T1000 (cell line): Measurements from ENCODE around the gene GRM5.
"Not testable (repeated sequence)": the region's sequence is repeated elsewhere in the genome, so short reads cannot be mapped to it uniquely, and the experiment has no call there.

Source experiments
- DNase-seq: peaks from one replicate; lab custom pipeline; 2025; ENCODE audit warnings: mixed read lengths; lab: John Stamatoyannopoulos, UW

GRM5 gene

DNA sequence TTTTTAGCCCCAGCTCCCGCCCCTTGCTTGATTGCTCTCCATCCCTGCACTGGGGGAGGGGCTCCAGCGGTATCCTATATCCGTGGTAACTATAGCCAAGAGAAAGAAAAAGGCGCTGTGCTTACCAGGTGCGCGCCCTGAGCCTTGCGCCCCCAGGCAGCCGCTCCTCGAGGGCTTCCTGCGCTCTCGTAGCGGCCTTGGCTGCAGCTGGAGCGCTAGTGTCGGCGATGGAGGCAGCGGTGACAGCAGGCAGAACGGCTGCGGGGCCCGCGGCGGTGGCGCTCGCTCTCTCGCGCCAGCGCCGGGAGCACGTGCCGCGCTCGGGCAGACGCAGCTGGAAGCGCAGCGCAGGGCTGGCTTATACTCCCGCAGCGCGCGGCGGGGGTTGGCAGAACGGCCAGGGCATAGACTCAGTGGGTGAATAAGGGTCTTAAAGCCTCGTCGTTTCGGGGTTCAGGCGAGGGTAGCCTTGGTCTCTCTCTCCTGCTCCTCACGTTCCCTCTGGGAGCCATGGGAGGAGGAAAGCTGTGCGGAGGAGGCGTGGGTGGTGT lies at the start of gene GRM5:
Gene GRM5 (minus strand): TSS at position 332 of the 551 bp plus-strand sequence. CDS start 18,110 bp downstream, outside the sequence.
- not testable (repeated sequence) for DNase-seq

DNA sequence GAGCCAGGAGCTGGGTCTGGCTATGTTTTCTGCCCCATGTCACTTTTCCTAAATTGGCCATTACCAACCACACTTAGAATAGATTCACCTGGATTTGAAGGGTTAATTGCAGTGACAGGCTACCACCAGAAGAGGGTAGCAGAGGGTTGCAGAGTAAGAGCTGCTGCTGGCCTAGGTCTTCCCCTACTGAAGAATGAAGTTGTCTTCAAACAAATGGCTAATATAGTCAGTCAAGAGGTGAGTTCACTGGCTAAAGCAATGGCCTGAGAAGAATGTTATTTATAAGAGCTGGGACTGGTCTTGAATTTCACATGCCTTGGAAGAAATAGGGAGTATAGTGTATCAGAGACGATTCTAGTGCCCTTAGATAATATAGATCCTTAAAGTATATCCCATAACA lies 32.2 kb upstream of the GRM5 start:
- DNase-seq, result not testable (repeated sequence)

DNA sequence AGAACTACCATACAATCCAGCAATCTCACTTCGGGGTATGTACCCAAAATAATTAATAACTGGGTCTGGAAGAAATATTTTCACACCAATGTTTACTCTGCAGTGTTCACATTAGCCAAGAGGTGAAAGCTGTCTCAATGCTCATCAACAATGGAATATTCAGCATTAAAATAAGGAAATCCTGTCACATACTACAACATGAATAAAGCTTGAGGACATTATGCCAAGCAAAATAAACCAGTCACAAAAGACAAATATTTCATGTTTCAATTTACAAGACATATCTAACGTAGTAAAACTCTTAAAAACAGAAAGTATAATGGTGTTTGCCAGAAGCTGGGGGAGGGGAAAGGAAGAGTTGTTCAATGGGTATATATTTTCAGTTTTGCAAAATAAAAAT lies 28.0 kb upstream of the GRM5 start:
- DNase-seq, result not testable (repeated sequence)

DNA sequence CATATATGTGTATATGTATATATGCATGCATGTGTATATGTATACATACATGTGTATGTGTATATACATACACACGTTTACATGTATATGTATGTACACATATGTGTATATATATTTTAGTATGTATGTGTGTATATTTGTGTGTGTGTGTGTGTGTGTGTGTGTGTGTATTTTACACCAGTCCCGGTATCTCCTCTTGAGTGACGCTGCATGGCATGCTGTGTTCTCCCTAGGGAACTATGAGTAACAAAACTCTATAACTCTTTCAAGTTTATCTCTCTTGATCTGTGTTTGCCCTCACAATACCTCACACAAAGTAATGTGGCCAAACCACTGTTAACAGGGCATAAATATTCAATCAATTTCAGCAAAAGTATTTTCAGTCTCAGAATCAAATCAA lies 19.2 kb upstream of the GRM5 start:
- DNase-seq, result not testable (repeated sequence)

DNA sequence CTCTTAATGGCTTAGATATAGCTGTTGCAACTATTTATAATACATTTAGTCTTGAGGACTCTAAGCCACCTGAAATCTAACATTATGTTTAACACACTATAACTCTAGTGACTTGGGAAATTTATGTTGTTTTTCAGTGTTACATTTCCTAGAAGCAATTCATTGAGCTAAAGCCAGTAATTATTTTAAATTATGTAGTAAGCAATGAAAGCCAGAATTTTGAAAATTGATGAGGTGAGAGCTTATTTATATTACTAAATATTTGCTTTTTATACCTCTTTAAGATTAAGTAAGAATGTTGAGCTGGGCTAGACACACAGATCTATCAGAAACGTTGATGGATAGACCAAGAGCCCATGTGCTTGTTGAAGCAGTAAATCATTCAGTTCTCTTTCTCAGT lies 5.1 kb upstream of the GRM5 start:
- DNase-seq, result not testable (repeated sequence)

DNA sequence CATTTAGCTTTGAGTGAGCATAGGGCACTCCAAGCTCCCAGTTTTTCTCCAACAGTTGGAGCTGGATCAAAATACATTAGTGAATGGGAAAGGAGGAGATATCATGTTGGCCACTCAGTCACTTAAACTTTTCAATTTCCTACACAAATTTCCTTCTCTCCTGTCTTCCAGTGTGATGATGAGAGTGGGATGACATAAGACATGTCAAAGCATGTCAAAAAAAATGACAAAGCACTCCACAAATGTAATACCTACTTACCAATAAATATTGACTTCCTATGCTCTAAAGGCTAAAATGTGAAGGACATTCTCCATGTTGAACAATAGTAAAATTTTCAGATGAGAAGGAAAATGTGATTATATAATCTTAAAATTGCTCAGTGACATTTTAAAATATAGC lies 1.5 kb upstream of the GRM5 start:
- no peak for DNase-seq

DNA sequence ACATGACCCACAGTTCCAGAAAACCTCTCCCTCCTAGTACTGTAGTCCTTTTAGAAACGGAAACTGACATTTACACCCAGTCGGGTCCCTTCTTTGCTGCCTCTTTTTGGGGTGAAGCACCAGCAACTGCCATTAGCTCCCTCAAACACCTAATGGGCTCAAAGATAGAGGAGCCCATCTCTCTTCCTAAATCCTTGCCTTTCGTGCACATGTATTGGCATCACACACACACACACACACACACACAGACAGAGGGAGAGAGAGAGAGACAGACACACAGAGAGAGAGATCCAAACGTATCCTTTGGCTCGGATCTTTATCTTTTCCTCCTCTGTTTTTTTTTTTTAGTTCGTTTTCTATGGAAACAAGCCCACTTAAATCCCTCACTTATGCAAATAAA lies 716 bp downstream of the GRM5 start:
- no peak for DNase-seq

DNA sequence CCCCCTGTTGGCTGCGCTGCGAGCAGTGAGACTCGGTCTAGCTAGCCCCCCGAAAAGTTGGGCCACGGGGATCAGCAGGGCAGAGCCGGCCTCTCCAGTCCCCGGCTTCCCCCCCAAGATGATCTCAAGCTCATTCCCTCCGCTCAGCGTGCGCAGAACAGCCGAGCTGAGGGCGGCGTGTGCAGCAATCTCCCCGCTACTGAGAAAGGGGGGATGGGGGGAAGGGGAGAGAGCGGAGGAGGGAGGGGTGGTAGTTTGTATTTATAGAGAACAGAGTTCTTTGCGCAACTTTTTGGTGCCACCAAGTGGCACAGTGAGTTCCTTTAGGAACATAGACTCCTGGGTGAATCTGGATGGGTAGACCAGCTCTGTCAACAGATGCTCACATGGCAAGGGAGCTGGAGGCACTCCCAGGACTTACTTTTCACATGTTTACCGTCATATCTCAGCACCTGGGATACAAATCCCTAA lies 2.3 kb downstream of the GRM5 start:
- not testable (repeated sequence) for DNase-seq

DNA sequence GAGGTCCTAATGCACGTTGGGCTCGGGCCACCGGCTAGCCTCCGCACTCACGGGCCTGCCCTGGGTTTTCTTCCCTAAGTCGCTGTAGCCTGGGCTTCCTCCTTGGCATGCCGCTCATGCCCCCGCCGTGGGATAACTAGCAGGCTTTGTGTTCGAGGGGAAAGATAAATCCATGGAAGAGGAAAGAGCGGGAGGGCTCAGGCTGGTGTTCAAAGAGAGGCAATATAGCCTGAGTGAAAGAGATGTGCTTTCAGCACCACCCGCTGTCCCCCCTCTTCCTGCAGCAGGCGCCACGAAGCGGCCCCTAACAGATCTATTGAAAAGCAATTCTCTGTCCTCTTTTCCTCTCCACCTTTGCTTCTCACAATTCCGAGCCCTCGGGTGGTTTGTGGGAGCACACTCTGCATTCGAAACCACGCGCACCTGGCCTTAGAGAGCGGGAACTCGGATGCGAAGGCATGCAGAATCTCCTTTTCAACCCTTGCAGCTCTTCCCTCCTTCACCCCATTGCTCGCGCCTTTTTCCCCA lies 2.9 kb downstream of the GRM5 start:
- DNase-seq, result not testable (repeated sequence)

DNA sequence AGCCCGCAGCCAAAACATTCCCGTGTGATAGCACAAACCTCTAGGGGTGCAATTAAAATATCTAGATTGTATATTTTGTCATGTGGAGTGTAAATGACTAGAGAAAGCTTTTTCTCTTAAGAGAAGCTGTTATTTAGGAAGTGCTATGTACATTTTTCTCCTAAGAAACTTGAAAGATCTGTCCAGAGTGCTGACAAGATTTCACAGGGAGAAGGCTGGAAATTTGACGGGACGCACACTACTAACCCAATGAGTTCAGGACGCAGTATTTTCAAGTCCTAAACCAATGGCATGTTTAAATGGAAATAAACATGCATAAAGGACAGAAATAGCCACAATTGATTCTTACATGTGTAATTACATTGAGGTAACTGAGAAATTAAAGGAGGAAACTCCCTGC lies 3.9 kb downstream of the GRM5 start:
- not testable (repeated sequence) for DNase-seq

DNA sequence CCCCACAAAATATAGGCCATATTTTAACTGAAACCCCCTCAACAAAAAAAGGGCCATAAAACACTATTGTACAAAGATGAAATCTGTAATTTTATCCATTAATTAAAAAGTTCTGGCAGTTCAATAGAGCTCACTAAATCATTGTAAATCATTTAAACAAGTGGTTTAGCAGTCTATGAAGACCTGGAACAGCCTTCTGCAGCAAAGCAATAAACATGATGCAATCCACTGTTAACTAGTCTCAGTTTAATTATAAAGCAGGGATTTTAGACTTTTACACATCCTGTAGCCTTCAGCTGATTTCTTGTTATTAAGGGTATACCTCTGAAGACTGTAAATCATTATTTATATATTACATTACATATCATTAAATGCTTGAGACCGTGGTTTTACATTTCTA lies 8.4 kb downstream of the GRM5 start:
- not testable (repeated sequence) for DNase-seq

DNA sequence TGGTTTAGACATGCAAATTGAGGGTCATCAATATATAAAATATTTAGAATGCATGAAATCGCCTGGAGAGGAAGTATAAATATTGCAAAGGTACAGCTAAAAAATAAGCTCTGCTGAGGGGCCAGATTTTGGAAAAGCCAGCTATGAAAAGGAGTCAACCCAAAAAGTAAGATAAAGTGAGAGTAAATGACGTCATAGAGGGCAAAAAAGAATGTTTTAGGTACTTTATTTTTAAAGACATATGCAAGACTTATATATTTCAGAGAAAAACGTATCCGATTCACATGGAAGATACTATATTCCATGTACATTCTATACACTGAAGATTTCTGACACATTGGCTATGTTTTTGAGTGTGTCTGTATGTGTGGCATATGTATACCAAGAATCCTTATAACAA lies 13.6 kb downstream of the GRM5 start:
- DNase-seq, result no peak

DNA sequence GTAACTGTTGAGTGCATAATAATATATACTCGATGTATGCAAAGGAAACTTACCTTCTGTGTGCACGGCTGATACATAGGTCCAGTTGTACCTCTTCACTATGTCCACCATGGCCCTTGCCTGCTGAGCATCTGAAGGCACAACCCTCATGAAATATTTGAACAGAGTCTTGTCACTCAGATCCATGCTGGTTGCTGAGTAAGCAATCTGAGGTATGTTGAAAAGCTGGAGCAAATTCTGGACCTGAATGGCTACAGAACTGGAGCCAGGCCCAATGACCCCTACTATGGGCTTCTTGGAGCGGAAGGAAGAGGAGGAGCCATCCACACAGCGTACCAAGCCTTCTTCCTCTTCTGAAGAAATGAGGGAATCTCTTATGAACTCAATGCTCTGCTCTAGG lies 18.6 kb downstream of the GRM5 start:
- DNase-seq, result not testable (repeated sequence)

DNA sequence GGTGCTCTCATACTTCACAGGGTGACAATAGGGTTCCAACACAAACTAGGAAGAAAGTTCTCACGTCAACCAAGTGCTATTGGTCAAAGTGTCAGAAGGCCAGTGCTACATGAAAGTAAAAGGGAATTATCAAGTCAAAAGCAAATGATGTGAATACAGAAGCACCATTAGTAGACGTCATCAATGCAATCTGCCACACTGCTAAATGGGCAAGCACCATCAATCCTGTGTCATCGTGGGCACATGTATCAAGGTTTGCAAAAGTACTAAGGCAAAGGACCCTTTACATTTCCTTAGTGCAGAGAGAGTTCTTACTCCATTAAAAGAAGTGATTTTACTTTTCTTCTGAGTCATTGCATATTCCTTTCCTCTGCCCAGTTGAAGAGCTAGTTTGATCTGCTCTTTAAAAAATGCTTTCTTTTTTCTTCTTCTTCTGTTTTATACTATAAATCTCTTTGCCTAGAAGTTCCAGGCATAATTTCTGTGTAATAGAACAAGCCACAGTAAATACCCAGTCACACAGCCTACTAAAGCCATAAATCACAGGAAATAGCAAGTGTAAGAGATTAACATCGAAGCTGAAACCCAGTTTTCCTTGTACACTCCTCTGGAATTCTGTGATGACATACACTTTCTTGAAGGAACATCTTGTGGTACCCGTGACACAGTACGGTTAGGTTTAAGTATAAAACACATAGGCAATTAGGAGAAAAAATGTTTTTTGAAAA lies 21.8 kb downstream of the GRM5 start:
- DNase-seq, result not testable (repeated sequence)

DNA sequence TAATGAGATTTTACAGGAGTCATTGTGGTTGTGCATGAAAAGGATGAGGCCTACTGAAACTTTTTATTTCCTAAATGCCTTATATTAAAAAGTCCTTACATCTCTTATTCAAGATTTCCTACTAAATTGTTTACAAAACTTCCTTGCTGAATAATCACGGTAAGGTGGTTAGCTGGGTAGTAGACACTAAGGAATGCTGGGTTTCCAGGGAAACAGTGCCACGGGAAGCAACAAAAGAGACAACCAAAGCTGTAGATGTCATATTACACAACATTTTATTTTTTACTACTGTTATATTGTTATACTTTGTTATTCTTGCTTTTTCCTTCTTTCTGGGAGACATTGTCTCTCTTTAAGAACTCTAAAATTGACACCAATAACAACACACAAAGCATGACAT lies 36.1 kb downstream of the GRM5 start:
- not testable (repeated sequence) for DNase-seq

DNA sequence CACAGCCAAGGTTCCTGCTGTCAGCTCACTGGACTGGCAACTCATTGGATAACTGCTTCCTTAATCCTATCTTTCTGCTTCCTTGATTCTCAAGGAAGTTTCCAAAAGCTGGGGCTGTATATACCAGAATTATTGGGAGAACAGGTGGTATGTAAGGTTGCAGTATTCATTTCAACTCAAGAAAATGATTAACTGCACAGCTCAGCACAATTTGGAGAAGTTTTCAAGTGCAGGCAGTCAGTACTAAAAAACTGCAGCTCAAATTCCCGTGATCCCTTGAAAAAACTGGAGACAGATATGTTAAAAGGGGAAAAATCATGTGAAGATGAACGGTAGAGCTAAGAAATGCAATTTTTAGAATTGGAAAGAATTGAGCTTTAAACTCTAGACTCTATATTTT lies 44.4 kb downstream of the GRM5 start:
- DNase-seq, result no peak

DNA sequence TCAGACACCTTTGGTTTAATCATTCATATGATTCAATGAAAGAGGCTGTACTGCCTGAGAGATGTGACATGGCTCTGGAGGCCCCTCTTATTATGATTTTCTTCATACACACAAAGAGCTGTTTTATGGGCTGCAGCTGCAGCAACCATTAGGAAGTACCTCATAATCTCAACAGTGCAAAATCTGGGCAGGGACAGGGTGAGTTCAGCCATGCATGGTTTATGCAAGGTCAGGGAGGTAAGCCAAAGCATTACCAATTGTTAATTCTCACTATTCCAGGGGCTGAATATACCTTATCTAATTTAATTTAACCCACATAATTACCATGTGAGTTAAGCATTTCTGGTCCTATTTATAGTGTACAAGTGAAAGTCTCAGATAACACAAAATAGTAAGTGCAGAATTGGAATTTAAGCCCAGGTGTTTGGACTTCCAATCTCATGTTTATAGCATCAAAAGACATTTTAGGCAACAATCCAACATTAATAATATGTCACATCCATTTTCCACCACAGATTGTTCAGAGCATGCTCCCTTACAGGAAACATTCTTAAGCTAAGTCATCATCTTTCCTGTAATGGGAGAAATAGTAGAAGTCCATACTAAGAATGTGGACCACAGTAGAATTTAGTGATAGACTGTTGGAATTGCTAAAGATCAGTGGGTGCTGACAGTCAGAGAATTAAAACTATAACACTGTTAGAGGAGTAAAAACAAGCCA lies 45.8 kb downstream of the GRM5 start:
- DNase-seq, result not testable (repeated sequence)

DNA sequence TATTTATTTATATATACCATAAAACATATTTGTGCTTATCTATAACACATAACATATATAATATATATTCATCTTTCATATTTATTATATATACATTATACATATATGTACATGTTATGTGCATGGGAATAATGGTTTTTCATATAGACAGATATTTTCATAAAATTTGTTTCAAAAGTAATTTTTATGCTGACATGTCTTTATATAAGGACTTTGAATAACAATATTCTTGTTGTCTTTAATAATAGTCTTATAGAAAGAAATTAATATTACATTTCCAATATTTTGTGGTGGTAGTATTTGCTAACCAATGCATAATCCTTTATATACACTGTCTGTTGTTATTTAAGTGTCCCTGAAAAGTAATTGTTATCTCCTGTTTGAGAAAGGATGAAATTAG lies 49.6 kb downstream of the GRM5 start:
- DNase-seq, result no peak

DNA sequence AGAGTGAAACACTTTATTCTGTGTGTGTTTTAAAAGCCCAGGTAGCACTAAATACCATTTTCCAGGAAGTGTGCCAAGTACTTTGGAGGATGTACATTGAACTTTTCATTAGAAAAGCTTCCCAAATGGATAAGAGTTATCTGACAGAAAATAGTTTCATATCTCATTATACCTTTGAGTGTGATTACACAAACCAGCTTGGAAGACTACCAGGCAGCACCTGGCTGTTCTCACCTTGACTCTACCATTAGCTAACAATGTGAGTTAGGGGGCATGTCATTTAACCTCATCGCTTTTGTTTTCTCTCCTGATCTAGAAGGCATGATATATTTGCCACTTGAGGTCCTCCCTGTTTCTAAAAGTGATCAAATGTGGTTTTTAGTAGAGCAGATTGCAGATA lies 50.2 kb downstream of the GRM5 start:
- DNase-seq, result no peak

DNA sequence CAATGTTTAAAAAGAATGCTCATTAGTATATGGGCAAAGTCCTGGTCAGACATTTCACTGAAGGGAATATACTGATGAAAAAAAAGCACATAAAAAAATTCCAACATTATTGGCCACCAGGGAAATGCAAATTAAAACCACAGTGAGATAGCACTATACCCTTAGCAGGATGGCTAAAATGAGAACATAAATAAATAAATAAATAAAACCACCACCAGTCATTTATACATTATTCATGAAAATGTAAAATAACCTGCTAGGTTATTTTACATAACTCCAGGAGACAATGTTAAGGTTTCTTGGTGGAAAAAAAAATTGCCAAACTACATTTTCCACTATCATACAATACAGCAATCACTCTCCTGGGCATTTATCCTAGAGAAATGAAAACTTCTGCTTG lies 64.9 kb downstream of the GRM5 start:
- DNase-seq, result not testable (repeated sequence)

DNA sequence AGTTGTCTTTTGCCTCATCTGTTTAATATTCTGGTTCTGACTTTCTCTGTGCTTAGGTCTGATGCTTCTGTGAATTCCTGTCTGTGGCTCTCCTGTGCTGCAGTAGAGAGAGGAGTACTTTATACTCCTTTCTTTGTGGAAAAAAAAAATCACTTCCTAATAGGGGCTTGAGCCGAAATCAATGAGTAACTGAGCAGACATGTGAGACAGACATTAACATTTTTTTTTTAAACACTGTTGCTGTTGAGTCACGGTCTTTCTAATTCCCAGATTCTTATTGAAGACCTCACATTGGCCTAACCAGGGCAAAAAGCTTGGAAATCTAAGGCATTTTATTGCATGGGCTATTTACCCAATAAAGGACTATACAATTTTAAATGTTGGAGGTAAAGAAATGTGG lies 86.1 kb downstream of the GRM5 start:
- no peak for DNase-seq

DNA sequence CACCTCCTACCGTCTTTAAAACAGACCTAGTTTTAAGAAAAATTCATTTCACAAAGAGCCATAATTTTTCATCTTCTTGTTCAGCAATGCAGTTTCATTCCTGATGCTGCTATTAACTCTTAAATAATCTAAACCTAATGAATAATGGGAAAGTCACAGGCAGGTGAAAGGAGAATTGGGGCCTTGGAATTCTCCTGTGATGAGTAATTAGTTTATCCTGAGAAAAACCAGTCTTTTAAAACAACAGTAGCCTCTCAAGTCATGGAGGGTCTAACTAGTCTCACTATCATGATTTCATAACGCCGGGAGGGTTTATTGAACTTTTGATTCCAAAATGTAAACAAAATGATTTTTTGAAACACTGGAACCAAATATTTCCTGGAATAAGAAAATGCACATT lies 86.8 kb downstream of the GRM5 start:
- DNase-seq, result not testable (repeated sequence)

DNA sequence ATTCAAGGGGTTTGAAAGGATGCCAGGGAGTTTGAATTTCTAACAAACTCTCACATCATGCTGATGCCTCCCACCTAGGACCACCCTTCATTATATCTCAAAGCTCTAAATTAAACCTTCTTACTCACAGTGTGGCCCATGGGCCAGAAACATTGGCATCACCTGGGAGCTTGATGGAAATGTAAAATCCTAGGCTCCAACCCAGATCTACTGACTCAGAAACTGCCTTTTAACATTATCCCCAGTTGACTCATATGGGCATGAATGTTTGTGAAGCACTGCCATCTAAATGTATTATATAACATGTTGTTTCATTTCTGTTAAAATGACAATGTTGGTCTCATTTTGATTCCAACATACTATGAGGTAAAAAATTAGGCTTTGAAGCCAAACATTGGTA lies 90.3 kb downstream of the GRM5 start:
- not testable (repeated sequence) for DNase-seq
